ENCODE data around the gene CST9L.

The CST9L gene

DNA sequence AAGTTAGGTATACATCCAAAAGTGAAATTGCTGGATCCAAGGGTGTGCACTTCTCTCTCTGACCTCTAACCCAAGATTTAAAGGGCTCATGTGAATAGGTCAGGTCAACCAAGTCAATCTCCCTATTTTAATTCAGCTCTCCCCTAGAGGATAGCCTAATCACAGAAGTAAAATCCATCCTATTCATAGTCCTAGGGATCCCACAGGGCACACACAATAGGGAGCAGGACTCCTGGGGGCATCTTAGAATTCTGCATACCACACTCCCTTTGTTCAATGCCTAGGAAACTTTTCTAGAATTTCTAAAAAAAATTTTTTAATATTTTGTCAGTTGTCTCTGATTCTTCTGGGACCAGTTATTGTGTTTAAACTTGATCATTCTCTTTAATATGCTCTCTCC lies 35.1 kb downstream of the CST9L start:
- Histone ChIP-seq H3K4me3 (ENCODE audit: low read length in 2 of 2) (no peak overlapping the region), H3K9me3 (ENCODE audit: control insufficient read depth in 2 of 2, low read length in 2 of 2) (no peaks in the 10 kb centered on the region), H3K36me3 (ENCODE audit: control insufficient read depth in 2 of 2, insufficient read depth in 2 of 2, low read length in 2 of 2) (no peaks in the 10 kb centered on the region), H3K27ac (ENCODE audit: low read depth in 2 of 2, low read length in 2 of 2) (no peak overlapping the region), H3K4me1 (ENCODE audit: control insufficient read depth in 2 of 2, insufficient read depth in 2 of 2, low read length in 2 of 2) (no peaks in the 10 kb centered on the region), H3K9ac (ENCODE audit: low read depth in 1 of 2, low read length in 2 of 2) (no peak overlapping the region), H3K27me3 (ENCODE audit: control insufficient read depth in 2 of 2, insufficient read depth in 2 of 2, low read length in 2 of 2) (no peaks in the 10 kb centered on the region)

GRCh38 chr20:23532533-23532932 lies 35.8 kb downstream of the CST9L start:
- Histone ChIP-seq H3K4me1 (ENCODE audit: control insufficient read depth in 2 of 2, insufficient read depth in 2 of 2, low read length in 2 of 2) (no peaks in the 10 kb centered on the region), H3K4me3 (ENCODE audit: low read length in 2 of 2) (no peak overlapping the region), H3K9me3 (ENCODE audit: control insufficient read depth in 2 of 2, low read length in 2 of 2) (no peaks in the 10 kb centered on the region), H3K9ac (ENCODE audit: low read depth in 1 of 2, low read length in 2 of 2) (no peak overlapping the region), H3K27me3 (ENCODE audit: control insufficient read depth in 2 of 2, insufficient read depth in 2 of 2, low read length in 2 of 2) (no peaks in the 10 kb centered on the region), H3K27ac (ENCODE audit: low read depth in 2 of 2, low read length in 2 of 2) (no peak overlapping the region), H3K36me3 (ENCODE audit: control insufficient read depth in 2 of 2, insufficient read depth in 2 of 2, low read length in 2 of 2) (no peaks in the 10 kb centered on the region)

DNA sequence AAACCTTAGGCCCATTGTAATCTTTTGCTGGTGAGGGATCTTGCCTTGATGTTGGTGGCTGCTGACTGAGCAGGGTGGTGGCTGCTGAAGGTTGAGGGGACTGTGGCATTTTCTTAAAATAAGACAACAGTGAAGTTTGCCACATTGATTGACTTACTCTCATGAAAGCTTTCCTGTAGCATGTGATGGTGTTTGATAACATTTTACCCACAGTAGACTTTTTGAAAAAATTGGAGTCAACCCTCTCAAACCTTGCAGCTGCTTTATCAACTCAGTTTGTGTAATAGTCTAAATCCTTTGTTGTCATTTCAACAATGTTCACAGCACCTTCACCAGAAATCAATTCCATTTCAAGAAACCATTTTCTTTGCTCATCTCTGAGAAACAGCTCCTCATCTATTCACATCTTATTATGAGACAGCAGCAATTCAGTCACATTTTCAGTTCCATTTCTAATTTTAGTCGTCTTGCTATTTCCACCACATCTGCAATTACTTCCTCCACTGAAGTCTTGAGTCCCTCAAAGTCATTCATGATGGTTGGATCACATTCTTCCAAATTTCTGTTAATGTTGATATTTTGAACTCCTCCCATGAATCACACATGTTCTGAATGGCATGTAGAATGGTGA lies 37.2 kb downstream of the CST9L start:
- no peaks in the 10 kb centered on the region for H3K36me3 ChIP-seq (ENCODE audit: control insufficient read depth in 2 of 2, insufficient read depth in 2 of 2, low read length in 2 of 2)
- no peak overlapping the region for H3K27ac ChIP-seq (ENCODE audit: low read depth in 2 of 2, low read length in 2 of 2)
- no peak overlapping the region for H3K9ac ChIP-seq (ENCODE audit: low read depth in 1 of 2, low read length in 2 of 2)
- H3K27me3 ChIP-seq (ENCODE audit: control insufficient read depth in 2 of 2, insufficient read depth in 2 of 2, low read length in 2 of 2): no peaks in the 10 kb centered on the region
- H3K9me3 ChIP-seq (ENCODE audit: control insufficient read depth in 2 of 2, low read length in 2 of 2): no peaks in the 10 kb centered on the region
- no peak overlapping the region for H3K4me3 ChIP-seq (ENCODE audit: low read length in 2 of 2)
- H3K4me1 ChIP-seq (ENCODE audit: control insufficient read depth in 2 of 2, insufficient read depth in 2 of 2, low read length in 2 of 2): no peaks in the 10 kb centered on the region

GRCh38 chr20:23528867-23529431 lies 39.3 kb downstream of the CST9L start:
- H3K9me3 ChIP-seq (ENCODE audit: control insufficient read depth in 2 of 2, low read length in 2 of 2): no peaks in the 10 kb centered on the region
- H3K4me1 ChIP-seq (ENCODE audit: control insufficient read depth in 2 of 2, insufficient read depth in 2 of 2, low read length in 2 of 2): no peaks in the 10 kb centered on the region
- H3K4me3 ChIP-seq (ENCODE audit: low read length in 2 of 2): no peak overlapping the region
- no peak overlapping the region for H3K27ac ChIP-seq (ENCODE audit: low read depth in 2 of 2, low read length in 2 of 2)
- H3K36me3 ChIP-seq (ENCODE audit: control insufficient read depth in 2 of 2, insufficient read depth in 2 of 2, low read length in 2 of 2): no peaks in the 10 kb centered on the region
- H3K27me3 ChIP-seq (ENCODE audit: control insufficient read depth in 2 of 2, insufficient read depth in 2 of 2, low read length in 2 of 2): no peaks in the 10 kb centered on the region
- no peak overlapping the region for H3K9ac ChIP-seq (ENCODE audit: low read depth in 1 of 2, low read length in 2 of 2)

DNA sequence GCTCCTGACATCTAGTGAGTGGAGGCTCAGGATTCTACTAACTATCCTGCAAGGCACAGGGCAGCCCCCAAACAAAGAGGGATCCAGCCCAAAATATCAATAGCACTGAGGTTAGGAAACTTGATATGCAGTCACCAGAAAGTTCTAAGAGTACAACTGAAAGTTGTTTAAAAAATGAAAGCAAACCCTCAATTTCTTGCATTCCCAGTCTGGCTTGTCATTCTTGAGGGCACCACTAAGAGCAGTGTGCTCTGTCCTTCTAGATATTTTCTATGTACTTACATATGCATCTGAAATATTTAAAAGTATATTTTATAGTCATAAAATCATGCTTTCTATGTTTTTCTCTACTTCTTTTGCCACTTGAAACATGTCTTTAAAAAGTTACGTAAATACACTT lies 41.4 kb downstream of the CST9L start:
- no peaks in the 10 kb centered on the region for H3K4me1 ChIP-seq (ENCODE audit: control insufficient read depth in 2 of 2, insufficient read depth in 2 of 2, low read length in 2 of 2)
- no peaks in the 10 kb centered on the region for H3K27me3 ChIP-seq (ENCODE audit: control insufficient read depth in 2 of 2, insufficient read depth in 2 of 2, low read length in 2 of 2)
- H3K9ac ChIP-seq (ENCODE audit: low read depth in 1 of 2, low read length in 2 of 2): no peak overlapping the region
- H3K9me3 ChIP-seq (ENCODE audit: control insufficient read depth in 2 of 2, low read length in 2 of 2): no peaks in the 10 kb centered on the region
- H3K4me3 ChIP-seq (ENCODE audit: low read length in 2 of 2): no peak overlapping the region
- H3K36me3 ChIP-seq (ENCODE audit: control insufficient read depth in 2 of 2, insufficient read depth in 2 of 2, low read length in 2 of 2): no peaks in the 10 kb centered on the region
- H3K27ac ChIP-seq (ENCODE audit: low read depth in 2 of 2, low read length in 2 of 2): no peak overlapping the region

DNA sequence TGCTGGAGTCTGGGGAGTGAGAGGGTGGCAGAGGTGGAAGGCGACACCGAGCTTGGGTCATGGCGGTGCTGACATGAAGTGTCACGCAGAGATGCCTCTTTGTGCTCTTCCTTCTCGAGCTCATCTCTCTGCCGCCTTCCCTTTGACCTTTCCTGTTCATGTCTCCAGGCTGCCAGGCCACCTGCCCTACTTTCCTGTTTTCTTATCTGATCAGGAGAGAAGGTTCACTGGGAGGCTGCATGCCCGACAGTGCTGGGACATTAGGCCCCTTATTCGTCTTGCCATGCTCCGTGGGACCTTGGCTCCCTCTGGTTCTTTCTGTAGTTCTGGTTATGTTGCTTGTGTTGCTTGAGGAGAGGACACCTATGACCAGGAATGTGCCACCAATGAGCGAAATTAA lies 44.1 kb downstream of the CST9L start:
- H3K4me3 ChIP-seq (ENCODE audit: low read length in 2 of 2): no peak overlapping the region
- H3K9ac ChIP-seq (ENCODE audit: low read depth in 1 of 2, low read length in 2 of 2): no peak overlapping the region
- H3K4me1 ChIP-seq (ENCODE audit: control insufficient read depth in 2 of 2, insufficient read depth in 2 of 2, low read length in 2 of 2): no peaks in the 10 kb centered on the region
- H3K27me3 ChIP-seq (ENCODE audit: control insufficient read depth in 2 of 2, insufficient read depth in 2 of 2, low read length in 2 of 2): no peaks in the 10 kb centered on the region
- no peaks in the 10 kb centered on the region for H3K9me3 ChIP-seq (ENCODE audit: control insufficient read depth in 2 of 2, low read length in 2 of 2)
- no peak overlapping the region for H3K27ac ChIP-seq (ENCODE audit: low read depth in 2 of 2, low read length in 2 of 2)
- no peaks in the 10 kb centered on the region for H3K36me3 ChIP-seq (ENCODE audit: control insufficient read depth in 2 of 2, insufficient read depth in 2 of 2, low read length in 2 of 2)

DNA sequence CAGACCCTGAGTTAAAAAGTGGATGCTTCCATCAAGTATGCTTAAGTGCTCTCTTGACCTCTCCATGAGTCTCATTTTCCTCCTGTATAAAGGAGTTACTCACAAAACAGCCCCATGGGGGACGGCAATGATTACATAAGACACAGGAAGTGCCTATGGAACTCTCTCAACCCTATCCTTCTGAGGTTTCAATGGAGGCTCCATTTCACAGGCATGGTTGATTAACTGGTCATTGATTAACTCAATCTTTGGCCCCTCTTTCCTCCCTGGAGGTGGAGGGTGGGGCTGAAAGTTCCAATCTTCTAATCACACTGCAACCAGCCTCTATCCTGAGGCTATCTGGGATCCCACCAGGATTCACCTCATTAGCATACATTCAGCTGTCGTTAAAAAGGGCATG lies 48.1 kb downstream of the CST9L start:
- Histone ChIP-seq H3K27me3 (ENCODE audit: control insufficient read depth in 2 of 2, insufficient read depth in 2 of 2, low read length in 2 of 2) (no peaks in the 10 kb centered on the region), H3K27ac (ENCODE audit: low read depth in 2 of 2, low read length in 2 of 2) (no peak overlapping the region), H3K4me3 (ENCODE audit: low read length in 2 of 2) (no peak overlapping the region), H3K4me1 (ENCODE audit: control insufficient read depth in 2 of 2, insufficient read depth in 2 of 2, low read length in 2 of 2) (no peaks in the 10 kb centered on the region), H3K9me3 (ENCODE audit: control insufficient read depth in 2 of 2, low read length in 2 of 2) (no peaks in the 10 kb centered on the region), H3K9ac (ENCODE audit: low read depth in 1 of 2, low read length in 2 of 2) (no peak overlapping the region), H3K36me3 (ENCODE audit: control insufficient read depth in 2 of 2, insufficient read depth in 2 of 2, low read length in 2 of 2) (no peaks in the 10 kb centered on the region)

DNA sequence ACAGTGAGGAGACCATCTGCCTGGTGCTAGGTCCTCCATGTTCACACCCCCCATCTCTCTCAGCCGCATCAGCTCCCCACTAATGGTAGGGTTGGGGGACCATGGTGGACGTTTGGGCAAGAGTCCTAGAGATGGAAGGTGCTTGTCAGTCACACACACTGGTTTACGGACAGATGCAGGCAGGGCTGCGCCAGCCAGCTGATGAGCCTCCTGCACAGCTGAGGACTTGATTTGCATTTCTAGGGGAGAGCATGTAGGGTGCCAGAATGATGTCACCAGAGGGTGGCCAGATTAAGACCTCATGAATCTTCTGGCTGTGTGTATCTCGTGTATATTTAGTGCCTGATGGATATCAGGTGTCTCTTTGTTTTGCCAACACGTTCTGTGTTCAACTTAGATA lies 48.7 kb downstream of the CST9L start:
- no peaks in the 10 kb centered on the region for H3K27me3 ChIP-seq (ENCODE audit: control insufficient read depth in 2 of 2, insufficient read depth in 2 of 2, low read length in 2 of 2)
- no peaks in the 10 kb centered on the region for H3K36me3 ChIP-seq (ENCODE audit: control insufficient read depth in 2 of 2, insufficient read depth in 2 of 2, low read length in 2 of 2)
- no peaks in the 10 kb centered on the region for H3K9me3 ChIP-seq (ENCODE audit: control insufficient read depth in 2 of 2, low read length in 2 of 2)
- H3K4me3 ChIP-seq (ENCODE audit: low read length in 2 of 2): no peak overlapping the region
- no peak overlapping the region for H3K9ac ChIP-seq (ENCODE audit: low read depth in 1 of 2, low read length in 2 of 2)
- H3K27ac ChIP-seq (ENCODE audit: low read depth in 2 of 2, low read length in 2 of 2): no peak overlapping the region
- H3K4me1 ChIP-seq (ENCODE audit: control insufficient read depth in 2 of 2, insufficient read depth in 2 of 2, low read length in 2 of 2): no peaks in the 10 kb centered on the region

DNA sequence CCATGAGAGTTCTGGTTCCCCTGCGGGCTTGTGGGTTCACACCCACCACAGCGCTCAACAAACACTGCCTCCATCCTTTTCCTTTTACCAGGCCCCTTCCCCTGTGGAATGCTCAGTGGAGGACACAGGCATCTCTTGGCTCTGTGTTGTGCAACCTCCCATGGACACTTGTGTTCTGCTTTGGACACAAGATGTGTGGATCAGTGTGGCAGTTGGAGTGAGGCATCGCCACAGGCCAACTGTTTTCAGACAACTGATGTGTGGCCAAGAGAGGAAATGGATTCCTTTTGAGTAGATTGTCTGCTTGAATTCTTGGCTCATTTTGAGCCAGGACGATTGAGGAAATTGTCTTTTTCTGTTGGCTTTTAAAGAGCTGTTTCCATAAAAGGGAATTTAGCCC lies 50.6 kb downstream of the CST9L start:
- Histone ChIP-seq H3K27me3 (ENCODE audit: control insufficient read depth in 2 of 2, insufficient read depth in 2 of 2, low read length in 2 of 2) (no peaks in the 10 kb centered on the region), H3K4me3 (ENCODE audit: low read length in 2 of 2) (no peak overlapping the region), H3K27ac (ENCODE audit: low read depth in 2 of 2, low read length in 2 of 2) (no peak overlapping the region), H3K9me3 (ENCODE audit: control insufficient read depth in 2 of 2, low read length in 2 of 2) (no peaks in the 10 kb centered on the region), H3K36me3 (ENCODE audit: control insufficient read depth in 2 of 2, insufficient read depth in 2 of 2, low read length in 2 of 2) (no peaks in the 10 kb centered on the region), H3K9ac (ENCODE audit: low read depth in 1 of 2, low read length in 2 of 2) (no peak overlapping the region), H3K4me1 (ENCODE audit: control insufficient read depth in 2 of 2, insufficient read depth in 2 of 2, low read length in 2 of 2) (no peaks in the 10 kb centered on the region)

DNA sequence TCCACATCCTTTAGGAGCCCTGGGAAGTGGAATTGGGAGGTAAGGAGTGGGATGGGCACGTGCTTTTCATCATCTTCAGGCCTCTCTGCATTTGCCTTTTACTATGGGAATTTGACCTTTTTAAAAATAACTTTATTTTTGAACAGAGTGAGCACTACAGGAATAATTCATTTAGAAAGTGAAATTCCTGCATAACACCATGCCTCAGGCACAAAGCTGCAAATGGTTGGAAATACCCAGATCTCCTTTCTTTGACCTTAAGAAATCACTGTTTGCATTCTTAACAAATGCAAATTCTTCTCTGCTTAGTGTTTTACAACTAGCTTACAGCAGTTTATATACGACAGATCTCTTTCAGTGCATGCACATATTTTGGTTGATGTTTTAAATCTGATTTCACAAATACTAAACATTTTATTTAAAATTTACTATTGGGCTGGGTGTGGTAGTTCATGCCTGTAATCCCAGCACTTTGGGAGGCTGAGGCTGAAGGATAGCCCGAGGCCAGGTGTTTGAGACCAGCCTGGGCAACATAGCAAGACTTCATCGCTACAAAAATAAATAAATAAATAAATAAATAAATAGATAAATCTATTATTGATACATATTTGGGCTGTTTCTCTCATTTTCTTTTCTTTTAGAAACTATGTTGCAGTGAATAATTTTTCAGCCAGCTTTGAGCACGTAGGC lies 52.9 kb downstream of the CST9L start:
- no peaks in the 10 kb centered on the region for H3K27me3 ChIP-seq (ENCODE audit: control insufficient read depth in 2 of 2, insufficient read depth in 2 of 2, low read length in 2 of 2)
- H3K36me3 ChIP-seq (ENCODE audit: control insufficient read depth in 2 of 2, insufficient read depth in 2 of 2, low read length in 2 of 2): no peaks in the 10 kb centered on the region
- no peak overlapping the region for H3K4me3 ChIP-seq (ENCODE audit: low read length in 2 of 2)
- H3K4me1 ChIP-seq (ENCODE audit: control insufficient read depth in 2 of 2, insufficient read depth in 2 of 2, low read length in 2 of 2): no peaks in the 10 kb centered on the region
- H3K9ac ChIP-seq (ENCODE audit: low read depth in 1 of 2, low read length in 2 of 2): no peak overlapping the region
- H3K9me3 ChIP-seq (ENCODE audit: control insufficient read depth in 2 of 2, low read length in 2 of 2): no peaks in the 10 kb centered on the region
- no peak overlapping the region for H3K27ac ChIP-seq (ENCODE audit: low read depth in 2 of 2, low read length in 2 of 2)
